Lower leg skin (tissue), 4 donors: ENCODE data around the gene PYGO2. TPM values are rescaled to one million over a fixed set of nuclear protein-coding genes. Genes with fewer than 3 reads are reported as not detected.

Experiments
- DNase-seq, 2 donors: peaks; one replicate each; pipeline ENCODE4 v3.0.0-alpha.2; 2019; ENCODE audit warnings: low spot score in 2 of 2
- H3K4me3 ChIP-seq: fragments of 200-600 bp; sonication (generic); 2 replicates; pipeline ENCODE4 v1.5.1; 2017; ENCODE audit warnings: mild to moderate bottlenecking, low read depth; ENCODE audit not compliant: poor library complexity, severe bottlenecking
- POLR2A ChIP-seq, 2 donors: fragments of 450-650 bp; IDR thresholded peaks; one replicate each; pipeline ENCODE4 v1.6.1; 2016 to 2017; ENCODE audit warnings: antibody characterized with exemption in 2 of 2, mild to moderate bottlenecking in 1 of 2, moderate library complexity in 1 of 2
- WGBS, 2 donors: methylation state at CpG; one replicate each; pipeline ENCODE4 v1.1.5; 2018; 5-methylcytosine and 5-hydroxymethylcytosine counted together
- intact Hi-C: fragments of 100-400 bp; cut with DNase I; formaldehyde crosslinking; loops from one replicate; pipeline ENCODE4 v1.15.0; 2023; ENCODE audit warnings: low total_unique reads
- total RNA-seq, 4 donors: library from RNA; depleted of rRNA; stranded (reverse); fragments of >200 nt; gene quantifications; one replicate each; pipeline ENCODE4 v1.1.0, GENCODE V29; 2016
- TF ChIP-seq, protein P1 (sequence below), 3 donors: fragments of 450-650 bp; IDR thresholded peaks; one replicate each; pipeline ENCODE4 v1.5.1; 2016; ENCODE audit warnings: antibody characterized with exemption in 3 of 3, mild to moderate bottlenecking in 3 of 3, moderate library complexity in 2 of 3

The PYGO2 gene
- total RNA-seq, 4 donors from 2014 or later = 31.9 to 38.0 (median 36.3) TPM

DNA sequence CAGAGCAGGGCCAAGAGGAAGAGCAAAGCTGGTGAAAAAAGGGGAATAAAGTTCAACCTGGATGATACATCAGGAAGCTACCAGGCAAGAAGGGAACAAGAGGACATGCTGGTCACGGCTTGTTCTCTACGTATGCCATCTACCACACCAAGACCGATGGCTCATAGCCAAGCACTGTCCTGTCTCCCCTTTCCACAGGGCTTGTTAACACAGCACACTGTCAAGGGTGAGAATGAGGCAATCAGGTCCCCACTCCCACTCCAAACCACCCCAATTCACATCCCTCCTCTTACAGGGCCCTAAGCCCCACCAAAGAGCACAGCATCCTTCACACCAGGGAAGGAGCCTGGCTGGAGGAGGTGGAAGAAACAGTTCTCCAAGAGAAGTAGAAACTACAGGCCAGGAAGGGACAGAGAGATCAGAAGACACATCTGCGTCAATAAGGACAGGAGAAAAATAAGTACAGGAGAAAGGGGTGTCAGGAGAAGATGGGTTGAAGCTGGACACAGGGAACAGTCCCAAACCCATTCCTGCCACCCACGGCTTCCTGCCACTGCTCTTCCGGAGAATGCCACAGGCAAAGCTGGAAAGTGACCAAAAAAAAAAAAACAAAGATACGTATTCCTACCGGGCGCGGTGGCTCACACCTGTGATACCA, 9.9 kb upstream of the PYGO2 start:
- WGBS, 2 donors = 25 to 26% methylated on average over 10 of the region's 10 CpGs
- TF ChIP-seq POLR2A (IDR thresholded peaks at IDR 0.05) = no peak
- DNase-seq = peak in 1 of 2 donors; percentile 67
- no peak overlapping the region for H3K4me3 ChIP-seq
- intact Hi-C loops = no loop called here

DNA sequence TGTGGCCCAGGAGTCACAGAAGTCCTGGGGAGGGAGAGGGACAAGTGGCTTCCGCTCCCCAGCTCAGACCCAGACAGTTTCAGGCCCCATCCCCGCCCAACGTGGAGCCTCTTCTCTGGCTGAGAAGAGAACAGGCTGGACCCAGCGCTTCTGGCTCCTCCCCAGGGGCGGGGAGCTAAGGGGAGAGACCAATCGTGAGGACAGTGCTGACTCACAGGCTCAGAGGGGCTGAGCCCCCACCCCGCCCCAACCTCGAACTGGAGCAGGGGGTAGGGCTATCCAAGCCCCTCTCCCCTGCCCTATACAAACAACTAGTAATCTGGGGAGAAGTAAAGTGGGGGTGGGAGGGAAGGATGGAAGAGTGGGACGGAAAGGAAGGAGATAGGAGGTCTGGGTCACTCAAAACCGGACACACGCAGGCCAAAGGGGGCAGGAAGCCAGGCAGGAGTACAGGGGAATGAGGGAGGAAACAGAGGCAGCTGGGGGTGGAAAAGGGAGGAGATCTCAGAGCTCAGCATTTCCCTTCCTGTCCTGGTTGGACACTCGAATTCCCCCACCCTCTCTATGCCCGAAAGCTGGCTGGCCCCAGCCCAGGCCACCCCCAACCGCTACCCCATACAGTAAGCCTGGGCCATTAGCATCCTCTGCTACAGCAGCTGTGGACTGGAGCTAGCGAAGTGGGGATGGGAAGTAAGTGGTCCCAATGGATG, 9.2 kb upstream of the PYGO2 start, which contains the start of gene SHC1:
SHC1 (minus strand) TSS at position 117 of the 710 bp plus-strand sequence. CDS start 221 bp downstream, outside the sequence.
- 5 to 11% methylated on average over 13 to 15 of the region's 15 CpGs for WGBS, 2 donors
- no peak for TF ChIP-seq POLR2A (IDR thresholded peaks at IDR 0.05)
- TF ChIP-seq, protein P1, sequence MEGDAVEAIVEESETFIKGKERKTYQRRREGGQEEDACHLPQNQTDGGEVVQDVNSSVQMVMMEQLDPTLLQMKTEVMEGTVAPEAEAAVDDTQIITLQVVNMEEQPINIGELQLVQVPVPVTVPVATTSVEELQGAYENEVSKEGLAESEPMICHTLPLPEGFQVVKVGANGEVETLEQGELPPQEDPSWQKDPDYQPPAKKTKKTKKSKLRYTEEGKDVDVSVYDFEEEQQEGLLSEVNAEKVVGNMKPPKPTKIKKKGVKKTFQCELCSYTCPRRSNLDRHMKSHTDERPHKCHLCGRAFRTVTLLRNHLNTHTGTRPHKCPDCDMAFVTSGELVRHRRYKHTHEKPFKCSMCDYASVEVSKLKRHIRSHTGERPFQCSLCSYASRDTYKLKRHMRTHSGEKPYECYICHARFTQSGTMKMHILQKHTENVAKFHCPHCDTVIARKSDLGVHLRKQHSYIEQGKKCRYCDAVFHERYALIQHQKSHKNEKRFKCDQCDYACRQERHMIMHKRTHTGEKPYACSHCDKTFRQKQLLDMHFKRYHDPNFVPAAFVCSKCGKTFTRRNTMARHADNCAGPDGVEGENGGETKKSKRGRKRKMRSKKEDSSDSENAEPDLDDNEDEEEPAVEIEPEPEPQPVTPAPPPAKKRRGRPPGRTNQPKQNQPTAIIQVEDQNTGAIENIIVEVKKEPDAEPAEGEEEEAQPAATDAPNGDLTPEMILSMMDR (IDR thresholded peaks at IDR 0.05) = no peak
- peak; percentile 93 to 99 for DNase-seq
- intact Hi-C loops = no loop called here
- H3K4me3 ChIP-seq = peak within 1 kb of the TSS; percentile 17

DNA sequence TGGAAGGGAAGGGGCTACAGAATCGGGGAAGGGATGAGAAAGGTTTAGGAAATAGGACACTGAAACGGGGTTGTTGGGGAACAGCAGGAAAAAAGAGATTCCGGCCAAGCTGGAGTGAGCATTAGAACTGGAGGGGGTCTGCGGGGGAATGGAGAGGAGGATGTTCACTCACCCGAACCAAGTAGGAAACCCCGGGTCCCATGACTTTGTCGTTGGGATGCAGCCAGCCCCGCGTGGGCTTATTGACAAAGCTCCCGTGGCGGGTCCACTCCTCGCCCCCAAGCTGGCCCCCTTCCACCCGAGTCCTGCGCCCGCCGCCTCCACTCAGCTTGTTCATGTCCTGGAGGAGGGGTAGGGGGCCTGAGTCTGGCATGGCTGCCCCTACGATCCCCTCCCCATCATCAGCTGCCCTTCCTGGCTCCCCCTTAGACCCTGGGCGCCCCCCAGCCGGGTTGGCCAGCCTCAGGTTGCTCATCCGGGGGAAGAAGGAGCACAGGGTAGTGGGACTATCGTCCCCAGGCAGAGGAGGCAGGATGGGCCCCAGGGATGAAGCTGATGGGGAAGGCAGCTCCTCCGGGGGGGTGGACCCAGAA, 8.4 kb upstream of the PYGO2 start:
- peak overlapping the region; percentile 17 for H3K4me3 ChIP-seq
- intact Hi-C loops = loop anchor here (10.0 kb wide), 1 partner anchor 45 kb away; no protein-coding TSS in a partner anchor
- 17 to 27% methylated on average over 20 to 22 of the region's 22 CpGs for WGBS, 2 donors
- DNase-seq = no peak
- TF ChIP-seq POLR2A (IDR thresholded peaks at IDR 0.05) = no peak
- TF ChIP-seq, protein P1 (IDR thresholded peaks at IDR 0.05) = no peak

DNA sequence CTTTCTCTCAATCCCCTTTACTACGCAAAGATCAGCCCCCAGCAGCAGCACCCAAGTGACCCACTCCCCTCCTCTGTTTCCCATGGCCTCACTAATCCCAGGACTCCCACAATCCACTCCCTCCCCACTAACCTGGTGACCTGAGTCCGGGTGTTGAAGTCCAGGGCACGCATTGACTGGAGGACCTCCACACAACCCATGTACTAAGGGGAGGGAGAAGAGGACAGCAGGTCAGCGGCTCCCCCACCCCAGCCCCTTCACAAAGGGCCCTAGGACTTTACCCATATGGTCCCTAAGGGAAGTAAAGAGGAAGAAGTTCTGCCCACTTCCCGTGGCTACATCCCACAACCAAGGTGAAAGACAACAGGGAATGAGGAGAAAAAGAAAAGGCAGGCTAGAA, 7.7 kb upstream of the PYGO2 start:
- TF ChIP-seq POLR2A (IDR thresholded peaks at IDR 0.05) = no peak
- TF ChIP-seq, protein P1 (IDR thresholded peaks at IDR 0.05) = no peak
- WGBS, 2 donors = 49 to 61% methylated on average over 5 of the region's 5 CpGs
- no peak overlapping the region for H3K4me3 ChIP-seq
- DNase-seq = no peak
- intact Hi-C loops = loop anchor here (10.0 kb wide), 1 partner anchor 46 kb away; no protein-coding TSS in a partner anchor

DNA sequence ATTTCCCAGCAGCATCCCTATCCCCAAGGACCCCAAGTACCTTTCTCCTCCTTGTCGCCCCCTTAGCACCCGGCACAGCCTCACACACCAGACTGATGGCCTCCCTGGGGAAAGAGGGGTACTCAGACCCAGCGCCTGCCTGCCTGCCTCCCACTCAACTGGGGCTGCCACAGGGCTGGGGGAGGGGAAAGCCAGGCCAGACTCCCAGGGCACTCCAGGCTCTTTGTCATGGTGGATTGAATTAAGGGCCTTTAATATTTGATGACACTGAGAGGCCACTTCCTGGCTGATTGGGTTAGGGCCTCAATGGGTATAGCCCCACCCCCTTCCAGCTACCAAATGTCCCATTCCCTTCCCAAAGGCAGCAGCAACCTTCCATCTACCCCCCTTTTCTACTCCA, 7.1 kb upstream of the PYGO2 start:
- no peak for TF ChIP-seq POLR2A (IDR thresholded peaks at IDR 0.05)
- TF ChIP-seq, protein P1 (IDR thresholded peaks at IDR 0.05) = no peak
- no peak overlapping the region for H3K4me3 ChIP-seq
- WGBS, 2 donors = 87 to 90% methylated on average over 3 of the region's 3 CpGs
- intact Hi-C loops = loop anchor here (10.0 kb wide), 1 partner anchor 46 kb away; no protein-coding TSS in a partner anchor
- DNase-seq = no peak
